ENCODE measurements around the gene TENT4B. TPM values are rescaled to one million over a fixed set of nuclear protein-coding genes. Genes with fewer than 3 reads are reported as not detected.

TENT4B gene
- total RNA-seq, 1 experiment from 2014 or later, result 18.3 TPM

DNA sequence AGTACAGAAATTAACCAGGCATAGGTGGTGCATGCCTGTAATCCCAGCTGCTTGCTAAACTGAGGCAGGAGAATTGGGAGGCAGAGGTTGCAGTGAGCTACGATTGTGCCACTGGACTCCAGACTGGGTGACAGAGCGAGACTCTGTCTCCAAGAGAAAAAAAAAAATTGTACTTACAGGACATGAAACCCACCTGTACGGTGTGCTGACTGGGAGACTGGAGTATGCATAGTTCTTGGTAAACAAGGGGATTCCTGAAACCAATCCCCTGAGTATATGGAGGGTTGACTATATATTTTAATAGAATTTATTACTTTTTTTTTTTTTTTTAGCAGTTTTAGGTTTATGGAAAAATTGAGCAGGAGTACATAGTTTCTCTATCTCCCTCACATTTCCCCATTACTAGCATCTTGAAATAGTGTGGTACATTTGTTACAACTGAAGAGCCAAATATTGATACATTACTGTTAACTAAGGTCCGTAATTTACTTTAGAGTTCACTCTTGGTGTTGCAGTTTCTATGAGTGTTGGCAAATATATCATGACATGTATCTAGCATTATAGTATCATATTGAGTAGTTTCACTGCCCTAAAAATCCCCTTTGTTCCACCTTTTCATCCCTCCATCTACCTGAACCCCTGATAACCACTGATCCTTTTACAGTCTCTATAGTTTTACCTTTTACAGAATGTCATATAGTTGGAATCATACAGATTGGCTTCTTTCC lies 19.3 kb downstream of the TENT4B start:
- TF ChIP-seq, protein P1, sequence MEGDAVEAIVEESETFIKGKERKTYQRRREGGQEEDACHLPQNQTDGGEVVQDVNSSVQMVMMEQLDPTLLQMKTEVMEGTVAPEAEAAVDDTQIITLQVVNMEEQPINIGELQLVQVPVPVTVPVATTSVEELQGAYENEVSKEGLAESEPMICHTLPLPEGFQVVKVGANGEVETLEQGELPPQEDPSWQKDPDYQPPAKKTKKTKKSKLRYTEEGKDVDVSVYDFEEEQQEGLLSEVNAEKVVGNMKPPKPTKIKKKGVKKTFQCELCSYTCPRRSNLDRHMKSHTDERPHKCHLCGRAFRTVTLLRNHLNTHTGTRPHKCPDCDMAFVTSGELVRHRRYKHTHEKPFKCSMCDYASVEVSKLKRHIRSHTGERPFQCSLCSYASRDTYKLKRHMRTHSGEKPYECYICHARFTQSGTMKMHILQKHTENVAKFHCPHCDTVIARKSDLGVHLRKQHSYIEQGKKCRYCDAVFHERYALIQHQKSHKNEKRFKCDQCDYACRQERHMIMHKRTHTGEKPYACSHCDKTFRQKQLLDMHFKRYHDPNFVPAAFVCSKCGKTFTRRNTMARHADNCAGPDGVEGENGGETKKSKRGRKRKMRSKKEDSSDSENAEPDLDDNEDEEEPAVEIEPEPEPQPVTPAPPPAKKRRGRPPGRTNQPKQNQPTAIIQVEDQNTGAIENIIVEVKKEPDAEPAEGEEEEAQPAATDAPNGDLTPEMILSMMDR (conservative IDR thresholded peaks at IDR 0.05; ENCODE audit: low read depth, low read length), result no peak
- no peaks in the 10 kb centered on the region for H3K9me3 ChIP-seq (ENCODE audit: low read depth, low read length, poor library complexity, severe bottlenecking)
- H3K4me3 ChIP-seq (ENCODE audit: low read depth, low read length, poor library complexity, severe bottlenecking), result no peak overlapping the region
- intact Hi-C loops (cut with micrococcal nuclease; ENCODE audit: unreplicated experiment), result no loop called here
- ChIA-PET CTCF (no interaction called here), POLR2A (ENCODE audit: low non-redundant PET) (no interaction called here)
- no TSS peak for BruUV-seq (replicated peaks)
- DNase-seq (ENCODE audit: low spot score), result no peak
- H3K27ac ChIP-seq (ENCODE audit: low read depth, low read length, poor library complexity, severe bottlenecking), result no peak overlapping the region
- H3K36me3 ChIP-seq (ENCODE audit: insufficient read depth, low read length, poor library complexity, severe bottlenecking), result no peaks in the 10 kb centered on the region
- no peaks in the 10 kb centered on the region for H3K27me3 ChIP-seq (replicated peaks; ENCODE audit: insufficient read depth, low read depth, low read length, poor library complexity)
- no peaks in the 10 kb centered on the region for H3K4me1 ChIP-seq (ENCODE audit: insufficient read depth, low read length, poor library complexity, severe bottlenecking)

DNA sequence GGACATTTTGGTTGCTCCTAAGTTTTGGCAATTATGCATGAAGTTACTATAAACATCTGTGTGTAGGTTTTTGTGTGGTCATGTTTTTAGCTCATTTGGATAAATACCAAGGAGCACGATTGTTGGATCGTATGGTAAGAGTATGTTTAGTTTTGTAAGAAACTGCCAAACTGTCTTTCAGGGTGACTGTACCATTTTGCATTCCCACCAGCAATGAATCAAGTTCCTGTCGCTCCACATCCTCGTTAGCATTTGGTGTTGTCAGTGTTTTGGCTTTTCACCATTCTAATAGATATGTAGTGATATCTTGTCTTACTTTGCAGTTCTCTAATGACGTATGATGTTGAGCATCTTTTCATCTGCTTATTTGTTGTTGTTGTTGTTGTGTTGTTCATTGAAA lies 20.2 kb downstream of the TENT4B start:
- Histone ChIP-seq H3K27me3 (replicated peaks; ENCODE audit: insufficient read depth, low read depth, low read length, poor library complexity) (no peaks in the 10 kb centered on the region), H3K4me3 (ENCODE audit: low read depth, low read length, poor library complexity, severe bottlenecking) (no peak overlapping the region), H3K9me3 (ENCODE audit: low read depth, low read length, poor library complexity, severe bottlenecking) (no peaks in the 10 kb centered on the region), H3K27ac (ENCODE audit: low read depth, low read length, poor library complexity, severe bottlenecking) (no peak overlapping the region), H3K36me3 (ENCODE audit: insufficient read depth, low read length, poor library complexity, severe bottlenecking) (no peaks in the 10 kb centered on the region), H3K4me1 (ENCODE audit: insufficient read depth, low read length, poor library complexity, severe bottlenecking) (peaks cover 2% of the 10 kb centered on the region)
- ChIA-PET POLR2A (ENCODE audit: low non-redundant PET) (interaction anchor here (0.5 kb wide), 1 partner anchor 347 kb away, joined by 6 read pairs; no protein-coding TSS in a partner anchor), CTCF (no interaction called here)
- intact Hi-C loops (cut with micrococcal nuclease; ENCODE audit: unreplicated experiment), result no loop called here
- no peak for DNase-seq (ENCODE audit: low spot score)
- TF ChIP-seq, protein P1 (conservative IDR thresholded peaks at IDR 0.05; ENCODE audit: low read depth, low read length), result no peak
- no peak for TF ChIP-seq EZH2 (IDR thresholded peaks at IDR 0.05; ENCODE audit: borderline replicate concordance, low read depth, low read length, poor library complexity, severe bottlenecking)
- no TSS peak for BruUV-seq (replicated peaks)

DNA sequence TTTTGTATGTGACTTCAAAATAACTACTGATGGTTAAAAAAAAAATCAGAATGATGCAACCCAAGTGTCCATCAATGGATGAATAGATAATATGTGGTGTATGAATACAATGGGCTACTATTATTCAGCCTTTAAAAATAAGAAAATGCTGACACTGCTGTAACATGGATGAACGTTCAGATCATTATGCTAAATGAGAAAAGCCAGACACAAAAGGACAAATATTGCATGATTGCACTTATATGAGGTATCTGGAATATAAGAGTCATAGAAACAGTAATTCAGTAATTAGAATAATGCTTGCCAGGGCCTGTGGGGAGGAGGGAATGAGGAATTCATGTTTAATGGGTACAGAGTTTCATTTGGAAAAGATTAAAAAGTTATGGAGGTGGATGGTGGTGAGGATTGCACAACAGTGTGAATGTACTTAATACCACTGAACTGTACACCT lies 25.4 kb downstream of the TENT4B start:
- intact Hi-C loops (cut with micrococcal nuclease; ENCODE audit: unreplicated experiment), result no loop called here
- no peak overlapping the region for H3K27ac ChIP-seq (ENCODE audit: low read depth, low read length, poor library complexity, severe bottlenecking)
- H3K4me1 ChIP-seq (ENCODE audit: insufficient read depth, low read length, poor library complexity, severe bottlenecking), result peaks cover 3% of the 10 kb centered on the region
- DNase-seq (ENCODE audit: low spot score), result no peak
- no peak for TF ChIP-seq EZH2 (IDR thresholded peaks at IDR 0.05; ENCODE audit: borderline replicate concordance, low read depth, low read length, poor library complexity, severe bottlenecking)
- TF ChIP-seq, protein P1 (conservative IDR thresholded peaks at IDR 0.05; ENCODE audit: low read depth, low read length), result no peak
- ChIA-PET POLR2A (ENCODE audit: low non-redundant PET) (no interaction called here), CTCF (no interaction called here)
- no TSS peak for BruUV-seq (replicated peaks)
- H3K4me3 ChIP-seq (ENCODE audit: low read depth, low read length, poor library complexity, severe bottlenecking), result no peak overlapping the region
- no peaks in the 10 kb centered on the region for H3K36me3 ChIP-seq (ENCODE audit: insufficient read depth, low read length, poor library complexity, severe bottlenecking)
- H3K9me3 ChIP-seq (ENCODE audit: low read depth, low read length, poor library complexity, severe bottlenecking), result no peaks in the 10 kb centered on the region
- H3K27me3 ChIP-seq (replicated peaks; ENCODE audit: insufficient read depth, low read depth, low read length, poor library complexity), result no peaks in the 10 kb centered on the region
